H1 (cell line): ENCODE results near the gene CNTN5. TPM values are rescaled to one million over a fixed set of nuclear protein-coding genes. Genes with fewer than 3 reads are reported as not detected.

Experiments used
- CTCF ChIA-PET: fragments of 300-600 bp; sonication (Branson Sonifier 250); formaldehyde crosslinking; loops from one replicate; lab custom pipeline; 2021; ENCODE audit not compliant: partially characterized antibody; lab: Charles Lee
- POLR2A ChIA-PET: fragments of 300-600 bp; sonication (Branson Sonifier 250); formaldehyde crosslinking; loops from one replicate; lab custom pipeline; 2021; ENCODE audit warnings: inconsistent platforms; ENCODE audit not compliant: partially characterized antibody; lab: Charles Lee
- DNase-seq, 2 experiments: peaks; one replicate each; pipeline versions ENCODE4 v3.0.0 to v3.0.0-alpha.2; 2010 to 2022; ENCODE audit warnings: low spot score in 2 of 2, low read depth in 1 of 2, mixed read lengths in 1 of 2
- FAIRE-seq: peaks from 2 replicates; lab custom pipeline; 2011; peaks lifted over from hg19 to GRCh38; lab: Jason Lieb, UNC
- H2AFZ ChIP-seq: 2 replicates; pipeline ENCODE4 v1.8.1; 2012; ENCODE audit warnings: low read length, inconsistent platforms
- H2AK5ac ChIP-seq: 2 replicates; pipeline ENCODE4 v1.6.1; 2013; ENCODE audit warnings: low read depth, low read length
- H2BK120ac ChIP-seq: replicated peaks from 2 replicates; pipeline ENCODE3; 2013; ENCODE audit warnings: low read depth, low read length, inconsistent platforms
- H2BK12ac ChIP-seq: 2 replicates; pipeline ENCODE4 v1.6.1; 2013; ENCODE audit warnings: low read depth, low read length
- H2BK15ac ChIP-seq: 2 replicates; pipeline ENCODE4 v1.6.1; 2013; ENCODE audit warnings: low read length
- H2BK20ac ChIP-seq: 2 replicates; pipeline ENCODE4 v1.6.1; 2013; ENCODE audit warnings: low read length
- H2BK5ac ChIP-seq: 2 replicates; pipeline ENCODE4 v1.6.1; 2013; ENCODE audit warnings: low read depth, low read length
- H3K14ac ChIP-seq: 2 replicates; pipeline ENCODE4 v1.6.1; 2013; ENCODE audit warnings: inconsistent platforms; ENCODE audit not compliant: insufficient read length
- H3K18ac ChIP-seq: 2 replicates; pipeline ENCODE4 v1.6.1; 2013; ENCODE audit warnings: low read length; ENCODE audit errors: extremely low read depth
- H3K23ac ChIP-seq: 2 replicates; pipeline ENCODE4 v1.6.1; 2013; ENCODE audit warnings: inconsistent platforms; ENCODE audit not compliant: insufficient read length
- H3K23me2 ChIP-seq: 2 replicates; pipeline ENCODE4 v1.6.1; 2013; ENCODE audit warnings: low read depth, low read length
- H3K27ac ChIP-seq: 2 replicates; pipeline ENCODE4 v1.6.1; 2011; ENCODE audit warnings: low read depth, low read length, inconsistent platforms
- H3K27me3 ChIP-seq, 4 experiments: replicated peaks in 1 of 4; 1 replicate in 1 of 4; 2 replicates in 3 of 4; pipeline versions ENCODE4 v1.6.1 to v1.8.1; 2011 to 2013; ENCODE audit warnings: low read length in 3 of 4, mild to moderate bottlenecking in 3 of 4, inconsistent platforms in 2 of 4, mixed read lengths in 2 of 4, moderate library complexity in 1 of 4; ENCODE audit not compliant: control insufficient read depth in 3 of 4, insufficient read depth in 3 of 4; ENCODE audit errors: extremely low read depth in 1 of 4
- H3K36me3 ChIP-seq, 4 experiments: 2 replicates each; pipeline versions ENCODE4 v1.6.1 to v1.8.1; 2011 to 2013; ENCODE audit warnings: mild to moderate bottlenecking in 4 of 4, low read length in 3 of 4, moderate library complexity in 2 of 4, control low read depth in 1 of 4, inconsistent platforms in 1 of 4; ENCODE audit not compliant: insufficient read depth in 4 of 4, control insufficient read depth in 2 of 4
- H3K4ac ChIP-seq: replicated peaks from 2 replicates; pipeline ENCODE3; 2013; ENCODE audit warnings: low read length, low read depth, mixed read lengths, inconsistent platforms; ENCODE audit not compliant: insufficient read length
- H3K4me1 ChIP-seq, 4 experiments: replicated peaks in 1 of 4; 1 replicate in 1 of 4; 2 replicates in 3 of 4; pipeline versions ENCODE4 v1.6.1 to v1.8.1; 2011 to 2013; ENCODE audit warnings: low read length in 3 of 4, inconsistent platforms in 2 of 4, mixed read lengths in 1 of 4; ENCODE audit not compliant: insufficient read depth in 4 of 4, control insufficient read depth in 3 of 4
- H3K4me2 ChIP-seq, 2 experiments: 2 replicates each; pipeline versions ENCODE4 v1.6.1 to v1.8.1; 2011 to 2013; ENCODE audit warnings: low read depth in 2 of 2, low read length in 2 of 2, control low read depth in 1 of 2, inconsistent platforms in 1 of 2, mild to moderate bottlenecking in 1 of 2; ENCODE audit not compliant: insufficient read depth in 1 of 2
- H3K4me3 ChIP-seq, 4 experiments: fragments of 200-600, 300-600 bp in 1 of 4; sonication (generic), shearing (Covaris generic), sonication (Bioruptor Twin) in 1 of 4; 2 replicates each; pipeline versions ENCODE4 v1.5.1 to v1.8.1; 2011 to 2016; ENCODE audit warnings: low read length in 4 of 4, low read depth in 3 of 4, control low read depth in 2 of 4, inconsistent platforms in 2 of 4, mild to moderate bottlenecking in 2 of 4, mixed read lengths in 1 of 4, moderate library complexity in 1 of 4; ENCODE audit not compliant: insufficient read depth in 2 of 4; ENCODE audit errors: extremely low read depth in 1 of 4
- H3K56ac ChIP-seq: replicated peaks from 2 replicates; pipeline ENCODE3; 2013; ENCODE audit warnings: low read depth, mild to moderate bottlenecking, mixed read lengths, low read length, inconsistent platforms; ENCODE audit not compliant: insufficient read length
- H3K79me1 ChIP-seq: 2 replicates; pipeline ENCODE4 v1.6.1; 2013; ENCODE audit warnings: low read depth, low read length, control low read depth
- H3K79me2 ChIP-seq, 2 experiments: 2 replicates each; pipeline versions ENCODE4 v1.6.1 to v1.8.1; 2012 to 2013; ENCODE audit warnings: low read length in 2 of 2, mild to moderate bottlenecking in 2 of 2, inconsistent platforms in 1 of 2; ENCODE audit not compliant: insufficient read depth in 2 of 2, control insufficient read depth in 1 of 2
- H3K9ac ChIP-seq, 4 experiments: replicated peaks in 1 of 4; 1 replicate in 1 of 4; 2 replicates in 3 of 4; pipeline versions ENCODE4 v1.6.1 to v1.8.1; 2011 to 2013; ENCODE audit warnings: low read depth in 3 of 4, low read length in 3 of 4, control low read depth in 2 of 4, mild to moderate bottlenecking in 2 of 4, moderate library complexity in 2 of 4, inconsistent platforms in 1 of 4; ENCODE audit errors: extremely low read depth in 1 of 4
- H3K9me3 ChIP-seq, 2 experiments: 2 replicates each; pipeline versions ENCODE4 v1.6.1 to v1.8.1; 2012 to 2013; ENCODE audit warnings: mild to moderate bottlenecking in 2 of 2, moderate library complexity in 2 of 2, control low read depth in 1 of 2, inconsistent platforms in 1 of 2, low read depth in 1 of 2, low read length in 1 of 2, mixed read lengths in 1 of 2; ENCODE audit not compliant: insufficient read depth in 2 of 2
- H4K20me1 ChIP-seq, 2 experiments: replicated peaks in 1 of 2; 2 replicates each; pipeline versions ENCODE3 to v1.8.1; 2011 to 2013; ENCODE audit warnings: inconsistent platforms in 2 of 2, low read length in 2 of 2, mild to moderate bottlenecking in 1 of 2; ENCODE audit not compliant: insufficient read depth in 2 of 2, control insufficient read depth in 1 of 2
- H4K5ac ChIP-seq: 2 replicates; pipeline ENCODE4 v1.6.1; 2013; ENCODE audit warnings: low read length, low read depth, mixed read lengths, inconsistent platforms; ENCODE audit not compliant: insufficient read length
- H4K8ac ChIP-seq: 2 replicates; pipeline ENCODE4 v1.8.0; 2013; ENCODE audit warnings: mild to moderate bottlenecking, moderate library complexity, low read length, inconsistent platforms; ENCODE audit not compliant: insufficient read depth; ENCODE audit errors: extremely low read depth
- H4K91ac ChIP-seq: replicated peaks from 2 replicates; pipeline ENCODE3; 2013; ENCODE audit warnings: low read length, mixed read lengths, inconsistent platforms; ENCODE audit not compliant: insufficient read length
- CHD1 ChIP-seq: IDR thresholded peaks from 2 replicates; pipeline ENCODE4 v1.6.1; 2012; ENCODE audit warnings: low read depth, low read length, improper control_type of control experiment
- KDM4A ChIP-seq: IDR thresholded peaks from one replicate; pipeline ENCODE4 v1.7.1; 2012; ENCODE audit warnings: low read depth, mild to moderate bottlenecking, moderate library complexity, low read length, inconsistent platforms; ENCODE audit not compliant: severe bottlenecking
- RXRA ChIP-seq: IDR thresholded peaks from 2 replicates; pipeline ENCODE4 v1.6.1; 2011; ENCODE audit warnings: low read depth, mild to moderate bottlenecking, low read length, moderate library complexity; ENCODE audit not compliant: insufficient read depth
- SAP30 ChIP-seq: fragments of 300-600 bp; sonication (generic); IDR thresholded peaks from 2 replicates; pipeline ENCODE4 v1.7.1; 2012; ENCODE audit warnings: low read length, moderate library complexity, mild to moderate bottlenecking, inconsistent platforms; ENCODE audit not compliant: insufficient read depth, insufficient replicate concordance
- SIX5 ChIP-seq: IDR thresholded peaks from 2 replicates; pipeline ENCODE4 v1.6.1; 2011; ENCODE audit warnings: mild to moderate bottlenecking, low read depth, low read length
- SUZ12 ChIP-seq: fragments of 200-600 bp; sonication (generic); IDR thresholded peaks from 2 replicates; pipeline ENCODE4 v1.6.1; 2012; ENCODE audit warnings: mild to moderate bottlenecking, inconsistent platforms, low read length, moderate library complexity, mixed read lengths
- TAF1 ChIP-seq: IDR thresholded peaks from 2 replicates; pipeline ENCODE4 v1.6.1; 2011; ENCODE audit warnings: mild to moderate bottlenecking, low read depth, low read length
- WGBS, 2 experiments: shearing (Covaris generic) in 1 of 2; methylation state at CpG; one replicate each; pipeline versions ENCODE4 v1.1.6 to v1.1.7; 2013 to 2015; ENCODE audit warnings: low lambda C conversion rate in 2 of 2, mixed read lengths in 2 of 2, inconsistent platforms in 1 of 2, low coverage in 1 of 2, missing lambda C conversion rate in 1 of 2; ENCODE audit not compliant: insufficient replicate concordance in 2 of 2, insufficient coverage in 1 of 2, insufficient read length in 1 of 2; ENCODE audit errors: extremely low coverage in 1 of 2, missing lambda C conversion rate in 1 of 2; 5-methylcytosine and 5-hydroxymethylcytosine counted together
- polyA plus RNA-seq, 7 experiments: library from polyadenylated mRNA; depleted of rRNA in 3 of 7; stranded (reverse) in 5 of 7; unstranded in 2 of 7; fragments of >200 nt in 5 of 7; fragments of 200-250 nt in 2 of 7; gene quantifications; 1 replicate in 5 of 7; 2 replicates in 1 of 7; 4 replicates in 1 of 7; pipeline versions ENCODE4 v1.2.1 to v1.2.3, GENCODE V29; 2011 to 2013; ENCODE audit warnings: missing spikeins in 2 of 7, mixed read lengths in 2 of 7
- total RNA-seq: library from RNA; stranded (reverse); fragmentation: NEBNext Ultra II Directional; extraction: Animal tissue kit (Norgen Biotek cat#: 25700); gene quantifications from 2 replicates; pipeline ENCODE4 v1.2.1, GENCODE V29; 2021

The CNTN5 gene
- total and polyA plus RNA-seq, 2 of the 8 experiments (the other 6 are each of a cell fraction or from before 2014, with no cell fraction given), result not detected

DNA sequence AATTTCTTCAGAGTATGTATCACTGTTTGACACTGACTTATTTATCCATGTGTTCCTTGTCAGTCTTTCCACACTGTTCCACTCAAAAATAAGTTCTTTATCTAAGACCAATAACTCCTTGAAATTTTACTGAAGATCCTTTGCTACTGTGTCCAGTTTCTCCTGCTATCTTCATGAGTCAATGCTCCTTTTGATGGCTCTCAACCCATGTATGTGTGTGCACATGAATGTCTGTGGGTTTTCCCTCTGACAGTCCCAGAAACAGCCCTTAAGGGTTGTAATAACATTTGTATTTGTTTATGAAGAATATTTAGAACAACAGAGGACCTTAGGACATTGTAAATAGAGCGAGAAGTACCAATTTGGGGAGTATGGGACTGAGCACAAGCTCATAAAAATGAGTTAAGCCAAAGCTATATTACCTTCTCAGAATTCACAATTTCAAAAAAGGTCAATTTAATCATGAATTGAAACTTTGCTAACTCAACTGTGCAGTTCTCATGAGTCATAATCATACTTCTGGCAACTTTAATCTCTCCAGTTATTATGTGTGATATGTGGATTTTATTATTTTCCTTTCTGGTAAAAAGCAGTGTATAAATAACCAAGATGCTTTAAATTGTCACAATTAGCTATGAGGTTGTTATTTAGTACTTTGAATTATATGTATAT is 533.6 kb downstream of the CNTN5 start:
- Histone ChIP-seq H4K20me1 (no peaks in the 10 kb centered on the region), H3K4me3 (no peak overlapping the region), H3K27ac (no peak overlapping the region), H2AK5ac (no peak overlapping the region), H2BK120ac (no peak overlapping the region), H3K23ac (no peak overlapping the region), H3K4ac (no peak overlapping the region), H4K8ac (no peak overlapping the region), H3K79me2 (no peaks in the 10 kb centered on the region), H3K23me2 (no peaks in the 10 kb centered on the region), H4K5ac (no peak overlapping the region), H3K56ac (no peak overlapping the region), H3K18ac (no peak overlapping the region), H3K9ac (no peak overlapping the region), H4K91ac (no peak overlapping the region), H3K79me1 (no peaks in the 10 kb centered on the region), H3K4me2 (no peak overlapping the region), H3K4me1 (no peaks in the 10 kb centered on the region), H3K36me3 (no peaks in the 10 kb centered on the region), H3K9me3 (no peaks in the 10 kb centered on the region), H3K14ac (no peak overlapping the region), H2BK5ac (no peak overlapping the region), H2BK15ac (no peak overlapping the region), H2BK20ac (no peak overlapping the region), H2BK12ac (no peak overlapping the region), H2AFZ (no peak overlapping the region), H3K27me3 (no peaks in the 10 kb centered on the region)
- no peak for DNase-seq
- no peak for FAIRE-seq
- ChIA-PET POLR2A (no interaction called here), CTCF (no interaction called here)
- 87% methylated on average over 1 of the region's 1 CpG; no CpG with 5 or more reads in 1 of the 2 experiments for WGBS, 2 experiments
- TF ChIP-seq RXRA, result no peak
- TF ChIP-seq SUZ12, result no peak
- no peak for TF ChIP-seq CHD1
- TF ChIP-seq TAF1, result no peak
- no peak for TF ChIP-seq KDM4A
- no peak for TF ChIP-seq SIX5
- no peak for TF ChIP-seq SAP30
